ENCODE results near the gene PRG3.

DNA sequence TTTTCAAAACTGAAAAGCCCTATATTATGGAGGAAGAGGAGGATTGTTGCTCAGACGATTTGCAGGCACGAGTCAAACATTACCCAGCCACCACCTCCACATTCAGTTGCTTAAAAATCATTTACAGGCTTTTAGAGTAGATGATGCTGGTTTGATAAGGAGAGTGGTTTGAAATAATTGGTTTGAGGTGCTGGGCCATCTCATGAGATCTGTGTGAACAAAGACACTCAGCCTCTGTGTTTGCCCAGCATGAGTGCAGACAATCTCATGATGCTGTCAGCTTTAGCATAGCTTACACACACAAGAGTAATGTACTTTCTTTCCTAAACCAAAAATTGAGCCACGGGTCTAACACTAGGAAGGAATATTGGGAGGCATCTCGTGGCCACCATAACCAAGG is 41.7 kb upstream of the PRG3 start:
- TF ChIP-seq ZNF713 (CRISPR knock-in tag; IDR thresholded peaks at IDR 0.05) (no peak), IRF2 (CRISPR knock-in tag; IDR thresholded peaks at IDR 0.05) (no peak), HNRNPK (IDR thresholded peaks at IDR 0.05; ENCODE audit: low read depth, low read length, poor library complexity, severe bottlenecking) (no peak), EZH2 (conservative IDR thresholded peaks at IDR 0.05; ENCODE audit: low read depth, low read length) (no peak), ZNF251 (CRISPR knock-in tag; IDR thresholded peaks at IDR 0.05) (no peak), REPIN1 (CRISPR knock-in tag; IDR thresholded peaks at IDR 0.05; ENCODE audit: borderline replicate concordance, low read depth) (no peak)

All from HepG2 (cell line).